Measurements from ENCODE around the gene LY6G5C.

LY6G5C gene

DNA sequence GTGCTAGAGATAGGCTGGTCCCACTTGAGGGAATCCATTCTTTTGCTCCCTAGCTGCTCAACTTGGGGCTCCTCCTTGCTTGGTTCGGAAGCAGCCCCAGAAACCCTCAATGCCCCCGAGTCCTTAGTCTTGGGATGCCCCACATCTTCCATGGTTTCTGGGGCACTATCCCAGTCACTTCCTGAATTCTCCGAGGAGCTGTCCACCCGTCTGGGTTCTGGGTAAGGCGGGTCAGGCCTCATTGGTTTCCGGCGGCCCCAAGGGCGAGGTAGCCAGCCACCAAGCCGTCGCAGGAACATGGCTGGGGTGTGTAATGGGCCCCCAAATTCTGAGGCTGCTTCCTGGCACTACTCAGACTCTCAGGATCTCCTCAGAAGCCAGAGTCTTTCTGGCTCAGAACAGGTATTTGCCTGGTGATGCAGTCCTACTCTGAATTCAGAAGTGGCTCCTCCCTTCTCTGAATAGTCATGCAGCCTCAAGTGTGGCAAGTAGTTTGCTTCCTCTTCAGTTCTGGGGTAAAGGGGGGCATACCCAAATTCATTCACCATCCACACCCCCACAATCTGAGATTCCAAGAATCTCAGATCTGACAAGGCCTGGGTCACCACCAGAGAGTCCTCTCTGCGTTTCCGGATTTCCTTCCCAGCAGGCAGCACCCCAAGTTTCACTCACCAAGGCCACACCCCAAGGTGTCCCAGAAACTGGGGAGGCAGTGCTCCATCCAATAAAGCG lies 21.1 kb downstream of the LY6G5C start:
- H3K36me3 ChIP-seq (replicated peaks) = peaks cover 9% of the 10 kb centered on the region
- H3K27ac ChIP-seq = peak overlapping the region; percentile 43
- H3K27me3 ChIP-seq (replicated peaks) = no peaks in the 10 kb centered on the region
- DNase-seq = no peak
- peak overlapping the region; percentile 87 for H3K4me3 ChIP-seq (ENCODE audit: low read depth, low read length)
- TF ChIP-seq, protein P1, sequence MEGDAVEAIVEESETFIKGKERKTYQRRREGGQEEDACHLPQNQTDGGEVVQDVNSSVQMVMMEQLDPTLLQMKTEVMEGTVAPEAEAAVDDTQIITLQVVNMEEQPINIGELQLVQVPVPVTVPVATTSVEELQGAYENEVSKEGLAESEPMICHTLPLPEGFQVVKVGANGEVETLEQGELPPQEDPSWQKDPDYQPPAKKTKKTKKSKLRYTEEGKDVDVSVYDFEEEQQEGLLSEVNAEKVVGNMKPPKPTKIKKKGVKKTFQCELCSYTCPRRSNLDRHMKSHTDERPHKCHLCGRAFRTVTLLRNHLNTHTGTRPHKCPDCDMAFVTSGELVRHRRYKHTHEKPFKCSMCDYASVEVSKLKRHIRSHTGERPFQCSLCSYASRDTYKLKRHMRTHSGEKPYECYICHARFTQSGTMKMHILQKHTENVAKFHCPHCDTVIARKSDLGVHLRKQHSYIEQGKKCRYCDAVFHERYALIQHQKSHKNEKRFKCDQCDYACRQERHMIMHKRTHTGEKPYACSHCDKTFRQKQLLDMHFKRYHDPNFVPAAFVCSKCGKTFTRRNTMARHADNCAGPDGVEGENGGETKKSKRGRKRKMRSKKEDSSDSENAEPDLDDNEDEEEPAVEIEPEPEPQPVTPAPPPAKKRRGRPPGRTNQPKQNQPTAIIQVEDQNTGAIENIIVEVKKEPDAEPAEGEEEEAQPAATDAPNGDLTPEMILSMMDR (IDR thresholded peaks at IDR 0.05; ENCODE audit: low read depth, low read length, missing control alignments) = no peak
- in situ Hi-C loops (cut with HindIII; ENCODE audit: low pct_ligation_motif_present, low sequenced_read_pairs) = no loop called here

DNA sequence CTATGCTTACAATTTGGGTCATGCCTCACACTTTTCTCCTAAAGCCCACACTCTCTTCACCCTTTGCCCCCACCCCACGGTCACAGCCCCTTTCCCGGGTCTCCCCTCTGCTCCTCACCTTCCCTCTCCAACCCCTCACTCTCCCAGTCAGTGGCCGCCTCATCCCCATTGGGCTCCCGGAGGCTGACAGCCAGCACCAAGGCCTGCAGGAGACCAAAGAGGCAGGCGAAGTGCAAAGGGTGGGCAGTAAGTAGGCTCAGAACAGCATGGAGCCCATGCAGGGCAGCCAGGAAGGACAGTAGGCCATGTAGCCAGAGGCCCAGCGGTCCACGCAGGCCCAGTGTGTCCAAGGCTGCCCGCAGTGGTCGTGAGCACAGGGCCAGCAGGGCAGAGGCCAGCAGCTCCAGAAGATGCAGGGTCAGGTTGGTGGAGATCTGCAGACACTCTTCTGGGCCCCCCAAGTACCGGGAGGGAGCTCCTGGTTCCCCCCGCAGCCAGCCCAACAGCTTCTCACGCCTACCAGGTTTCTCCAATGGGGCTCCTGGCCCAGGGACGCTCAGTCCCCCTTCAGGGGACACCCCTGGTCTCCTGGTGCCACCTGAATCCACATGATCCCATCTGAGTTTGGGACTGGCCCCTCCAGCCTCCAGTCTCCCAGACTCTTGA lies 21.8 kb downstream of the LY6G5C start:
- in situ Hi-C loops (cut with HindIII; ENCODE audit: low pct_ligation_motif_present, low sequenced_read_pairs) = no loop called here
- TF ChIP-seq, protein P1 (IDR thresholded peaks at IDR 0.05; ENCODE audit: low read depth, low read length, missing control alignments) = no peak
- H3K27me3 ChIP-seq (replicated peaks) = no peaks in the 10 kb centered on the region
- H3K27ac ChIP-seq = no peak overlapping the region
- peaks cover 9% of the 10 kb centered on the region for H3K36me3 ChIP-seq (replicated peaks)
- H3K4me3 ChIP-seq (ENCODE audit: low read depth, low read length) = peak overlapping the region; percentile 87
- no peak for DNase-seq

DNA sequence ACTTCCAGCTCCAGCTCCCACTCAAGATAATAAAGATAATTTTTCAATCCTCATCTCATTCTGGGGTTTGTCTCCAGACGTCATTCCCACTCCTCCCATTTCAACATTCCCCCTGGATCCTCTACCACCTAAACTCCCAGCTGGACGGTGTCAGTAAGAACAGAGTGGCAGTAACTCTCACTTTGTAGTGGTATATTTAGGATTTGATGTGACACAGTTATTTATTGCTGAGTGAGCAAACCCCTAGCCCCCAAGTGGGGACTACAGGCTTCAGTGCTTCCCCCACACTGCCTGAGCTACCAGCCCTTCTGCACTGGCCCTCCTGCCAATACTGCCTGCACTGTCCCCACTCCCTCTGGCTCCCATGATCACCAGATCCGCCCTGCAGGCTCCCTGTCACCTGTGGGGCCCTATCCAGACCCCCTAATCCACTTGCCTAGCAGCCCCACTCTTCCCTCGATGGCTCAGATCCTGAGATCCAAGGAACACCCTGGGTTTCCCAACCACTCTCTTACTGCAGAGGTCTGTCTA lies 22.6 kb downstream of the LY6G5C start:
- in situ Hi-C loops (cut with HindIII; ENCODE audit: low pct_ligation_motif_present, low sequenced_read_pairs) = no loop called here

DNA sequence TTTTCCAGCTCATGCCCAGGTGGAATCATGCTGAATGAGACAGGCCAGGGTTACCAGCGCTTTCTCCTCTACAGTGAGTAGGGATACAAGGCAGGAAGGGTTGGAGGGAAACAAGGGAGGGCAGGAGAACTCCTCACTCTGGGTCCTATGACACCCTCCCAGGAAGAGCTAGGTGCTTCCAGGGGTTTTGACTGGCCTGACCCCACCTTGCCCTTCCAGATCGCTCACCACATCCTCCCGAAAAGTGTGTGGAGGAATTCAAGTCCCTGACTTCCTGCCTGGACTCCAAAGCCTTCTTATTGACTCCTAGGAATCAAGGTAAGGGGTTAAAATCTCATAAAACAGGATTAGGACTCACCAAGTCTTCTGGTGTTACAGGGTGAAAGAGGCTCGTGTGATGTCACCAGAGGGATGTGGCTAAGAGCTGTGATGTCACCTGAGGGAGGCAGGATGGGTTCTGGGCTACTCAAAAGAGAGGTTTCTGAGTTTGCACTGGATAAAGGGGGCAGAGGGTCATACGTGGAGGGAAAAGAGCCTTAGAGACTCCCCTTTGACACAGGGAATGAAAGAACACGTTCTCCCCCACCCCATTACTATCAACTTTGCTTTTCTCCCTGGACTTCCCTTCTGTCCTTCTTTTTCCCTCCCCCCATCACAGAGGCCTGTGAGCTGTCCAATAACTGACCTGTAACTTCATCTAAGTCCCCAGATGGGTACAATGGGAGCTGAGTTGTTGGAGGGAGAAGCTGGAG lies 23.3 kb downstream of the LY6G5C start:
- Histone ChIP-seq H3K36me3 (replicated peaks) (peaks cover 9% of the 10 kb centered on the region), H3K27me3 (replicated peaks) (no peaks in the 10 kb centered on the region), H3K27ac (no peak overlapping the region), H3K4me3 (ENCODE audit: low read depth, low read length) (no peak overlapping the region)
- in situ Hi-C loops (cut with HindIII; ENCODE audit: low pct_ligation_motif_present, low sequenced_read_pairs) = no loop called here
- TF ChIP-seq, protein P1 (IDR thresholded peaks at IDR 0.05; ENCODE audit: low read depth, low read length, missing control alignments) = no peak
- no peak for DNase-seq

More for the DNA sequence above, 22.6 kb downstream of the LY6G5C start:
- Histone ChIP-seq H3K4me3 (ENCODE audit: low read depth, low read length) (no peak overlapping the region), H3K27me3 (replicated peaks) (no peaks in the 10 kb centered on the region), H3K36me3 (replicated peaks) (peaks cover 9% of the 10 kb centered on the region), H3K27ac (no peak overlapping the region)
- DNase-seq = no peak
- TF ChIP-seq, protein P1 (IDR thresholded peaks at IDR 0.05; ENCODE audit: low read depth, low read length, missing control alignments) = no peak

DNA sequence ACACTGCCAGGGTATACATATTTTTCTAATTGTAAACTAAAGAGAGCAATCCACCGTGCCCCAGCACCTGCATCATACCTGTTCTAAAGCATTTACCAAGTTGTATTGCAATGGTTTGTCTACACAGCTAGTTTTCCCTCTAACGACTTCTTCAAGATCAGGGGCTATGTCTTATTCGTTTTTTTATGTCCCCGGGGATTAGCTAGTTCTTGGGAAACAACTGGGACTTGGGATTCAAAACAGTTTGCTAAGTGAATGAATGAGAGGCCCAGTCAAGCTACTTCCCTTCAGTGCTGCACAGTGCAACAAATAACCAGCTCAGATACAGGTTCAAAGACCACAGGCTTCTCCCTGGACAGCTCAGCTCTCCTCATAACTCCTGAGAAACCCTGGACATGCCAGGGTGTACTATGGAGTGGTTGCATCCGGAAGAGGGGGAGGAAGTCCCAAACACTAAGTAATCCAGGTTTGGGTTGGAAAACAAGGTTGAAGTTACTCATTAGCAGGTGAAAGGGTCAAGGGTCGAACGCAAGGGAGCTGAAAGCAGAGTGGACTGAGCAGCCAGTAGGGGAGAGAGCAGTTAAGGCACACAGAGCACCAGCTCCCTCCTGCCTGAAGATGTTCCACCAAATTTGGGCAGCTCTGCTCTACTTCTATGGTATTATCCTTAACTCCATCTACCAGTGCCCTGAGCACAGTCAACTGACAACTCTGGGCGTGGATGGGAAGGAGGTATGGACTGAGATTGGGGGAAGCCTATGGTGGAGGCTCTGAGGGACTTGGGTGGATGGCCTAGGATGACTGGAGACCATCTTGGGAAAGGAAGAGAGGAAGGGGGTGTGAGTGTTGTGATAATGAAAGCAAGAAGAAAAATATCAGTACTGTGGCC lies 25.3 kb downstream of the LY6G5C start, which contains the start of gene APOM:
Gene APOM, plus strand, starts transcription at position 546 of the 889 bp plus-strand sequence. Its CDS starts 73 bp downstream, at position 619.
- H3K27ac ChIP-seq = no peak within 1 kb of the TSS
- H3K27me3 ChIP-seq (replicated peaks) = no peaks in the 10 kb centered on the region
- H3K36me3 ChIP-seq (replicated peaks) = peaks cover 2% of the 10 kb centered on the region
- TF ChIP-seq, protein P1 (IDR thresholded peaks at IDR 0.05; ENCODE audit: low read depth, low read length, missing control alignments) = no peak
- no peak within 1 kb of the TSS for H3K4me3 ChIP-seq (ENCODE audit: low read depth, low read length)
- in situ Hi-C loops (cut with HindIII; ENCODE audit: low pct_ligation_motif_present, low sequenced_read_pairs) = no loop called here
- DNase-seq = no peak
